Heart left ventricle (tissue), 13 donors: ENCODE data around the gene LYAR.

Experiments
- POLR2A ChIP-seq, 2 donors: fragments of 450-650 bp; IDR thresholded peaks; one replicate each; pipeline ENCODE4 v1.6.1; 2017; ENCODE audit warnings: antibody characterized with exemption in 2 of 2, mild to moderate bottlenecking in 2 of 2, moderate library complexity in 2 of 2
- TF ChIP-seq, protein P1 (sequence below), 12 donors: fragments of 200-600 bp; sonication (generic) in 4 of 12; IDR thresholded peaks; one replicate each; pipeline versions ENCODE4 v1.5.0 to v1.8.0; 2018 to 2022; ENCODE audit warnings: antibody characterized with exemption in 12 of 12, mild to moderate bottlenecking in 5 of 12
- donor health status: ischemic (EF 13 %, LVEDD 7.1; RV severe dilation, severe dysfunction).
- donor health status: DM: no; HTN: yes; CAD: no.
- donor health status: DM: no; HTN: no; CAD: no.
- donor health status: ischemic (EF 25% LVEDD 6.9; RV normal size, moderate dysfunction).
- donor health status: ischemic (EF 25% LVEDD 5.7; RV mildly dilated, moderate dysfunction).
- donor health status: ischemic (EF 35%, LVEDD 5.7; RV mildly dilated, moderate dysfunction).
- donor health status: nonischemic (EF 11% LVEDD 7.7; RV severe dilation, severe dysfunction).
- donor health status: DM: yes; HTN: yes; CAD: no.
- donor health status: PGD.
- donor health status: ischemic (EF 29% LVEDD 5.4; RV normal size, mild dysfunction).
- donor health status: nonischemic (EF 23%, LVEDD 6.1; RV moderate dilation, normal function).

DNA sequence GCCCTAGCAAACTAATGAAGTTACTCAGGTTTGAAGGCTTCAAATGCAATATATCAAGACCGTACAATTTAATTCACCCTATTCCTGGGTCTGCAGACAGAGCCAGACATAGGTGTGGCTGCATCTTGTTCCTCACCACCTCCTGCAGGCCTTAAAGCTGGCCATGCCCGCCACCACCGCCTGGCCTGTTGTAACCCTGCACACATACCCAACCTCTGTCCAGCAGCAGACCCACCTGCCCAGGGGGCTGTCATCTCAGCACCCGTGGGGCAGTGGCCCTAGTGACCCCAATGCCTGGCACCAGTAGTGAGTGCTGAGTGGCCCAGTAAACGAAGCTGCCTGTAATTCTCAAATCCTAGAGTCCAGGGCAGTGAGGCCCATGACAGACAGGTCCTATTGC is 40.8 kb upstream of the LYAR start:
- TF ChIP-seq, protein P1, sequence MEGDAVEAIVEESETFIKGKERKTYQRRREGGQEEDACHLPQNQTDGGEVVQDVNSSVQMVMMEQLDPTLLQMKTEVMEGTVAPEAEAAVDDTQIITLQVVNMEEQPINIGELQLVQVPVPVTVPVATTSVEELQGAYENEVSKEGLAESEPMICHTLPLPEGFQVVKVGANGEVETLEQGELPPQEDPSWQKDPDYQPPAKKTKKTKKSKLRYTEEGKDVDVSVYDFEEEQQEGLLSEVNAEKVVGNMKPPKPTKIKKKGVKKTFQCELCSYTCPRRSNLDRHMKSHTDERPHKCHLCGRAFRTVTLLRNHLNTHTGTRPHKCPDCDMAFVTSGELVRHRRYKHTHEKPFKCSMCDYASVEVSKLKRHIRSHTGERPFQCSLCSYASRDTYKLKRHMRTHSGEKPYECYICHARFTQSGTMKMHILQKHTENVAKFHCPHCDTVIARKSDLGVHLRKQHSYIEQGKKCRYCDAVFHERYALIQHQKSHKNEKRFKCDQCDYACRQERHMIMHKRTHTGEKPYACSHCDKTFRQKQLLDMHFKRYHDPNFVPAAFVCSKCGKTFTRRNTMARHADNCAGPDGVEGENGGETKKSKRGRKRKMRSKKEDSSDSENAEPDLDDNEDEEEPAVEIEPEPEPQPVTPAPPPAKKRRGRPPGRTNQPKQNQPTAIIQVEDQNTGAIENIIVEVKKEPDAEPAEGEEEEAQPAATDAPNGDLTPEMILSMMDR (IDR thresholded peaks at IDR 0.05): no peak
- no peak for TF ChIP-seq POLR2A (IDR thresholded peaks at IDR 0.05)
